RKO (cell line): ENCODE measurements around the gene RPL23.

Experiments used
- DNase-seq: peaks from one replicate; pipeline ENCODE4 v3.0.0-alpha.2; 2016; ENCODE audit warnings: low spot score

RPL23 gene

DNA sequence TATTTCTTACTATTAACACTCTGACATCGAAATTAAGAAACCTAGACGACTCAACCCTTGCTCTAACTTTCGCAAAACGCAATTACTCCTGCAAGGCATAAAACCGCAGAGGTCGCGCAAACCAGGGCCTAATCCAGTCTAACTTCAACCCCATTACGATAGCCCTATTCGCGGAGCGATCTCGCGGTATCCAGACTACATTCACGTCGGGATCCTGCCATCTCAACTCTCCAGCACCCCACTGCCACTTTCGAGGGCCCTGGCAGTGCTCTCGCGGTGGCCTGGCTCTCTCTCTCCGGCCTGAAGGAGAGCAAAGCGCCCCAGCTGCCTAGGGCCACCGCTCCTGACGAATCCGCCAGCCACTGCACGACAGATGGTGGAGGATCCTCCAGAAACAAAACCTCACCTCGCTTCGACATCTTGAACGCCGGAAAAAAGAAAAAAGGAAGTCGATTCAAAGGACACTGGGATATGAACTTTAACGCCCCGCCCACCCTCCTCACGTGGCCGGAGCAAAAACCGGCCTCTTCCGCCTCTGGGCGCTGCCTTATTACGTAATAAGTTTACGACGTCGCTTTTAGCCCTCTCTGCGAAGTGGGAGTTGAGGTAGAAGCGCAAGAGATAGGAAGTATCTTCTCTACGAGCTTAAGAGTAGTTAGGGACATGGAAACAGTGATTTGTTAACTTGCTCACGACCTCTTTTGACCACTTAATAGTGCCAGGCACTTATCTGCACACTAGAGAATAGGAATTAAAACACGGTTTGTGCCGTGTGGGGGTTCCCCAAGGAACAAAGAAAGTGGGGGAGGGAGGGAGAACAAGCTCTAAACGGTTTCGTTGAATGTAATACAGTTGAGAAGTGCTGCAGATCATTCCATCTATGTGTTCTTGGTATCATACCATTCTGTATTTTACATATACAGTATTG, at the start of gene RPL23:
Gene RPL23 (minus strand): TSS at position 430 of the 928 bp plus-strand sequence. CDS start 11 bp downstream, at position 419.
- peak; percentile 99 for DNase-seq

DNA sequence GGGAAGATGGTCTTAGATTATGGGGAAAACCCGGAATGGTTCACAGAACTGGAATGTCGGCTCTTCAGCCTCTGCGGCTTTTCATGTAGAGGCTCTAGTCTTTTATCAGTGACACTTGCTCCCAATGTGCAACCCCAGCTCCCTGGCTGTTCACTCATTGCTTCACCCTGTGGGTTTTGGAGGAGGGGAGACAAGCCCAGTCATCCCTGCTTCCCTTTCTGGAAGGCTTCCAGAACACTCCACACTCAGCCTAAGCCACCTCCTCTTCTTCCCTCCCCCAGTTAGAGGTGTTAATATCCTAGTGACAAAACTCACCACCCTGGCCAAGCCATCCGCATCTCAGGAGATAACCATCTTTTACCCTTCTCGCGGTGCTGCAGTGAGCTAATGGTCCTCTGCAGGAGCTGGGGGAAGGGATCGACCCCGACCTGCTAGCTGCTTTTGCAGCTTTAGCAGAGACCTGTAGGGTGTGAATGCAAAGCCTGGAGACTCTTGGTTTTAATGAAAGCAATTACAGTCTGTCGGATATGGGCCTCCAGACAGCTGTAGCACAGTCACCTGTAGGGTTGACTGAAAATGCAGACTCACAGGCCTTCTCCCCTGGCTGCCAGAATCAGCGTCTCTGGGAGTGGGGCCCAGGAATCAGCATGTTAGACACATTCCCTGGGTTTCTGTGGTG, 47.6 kb upstream of the RPL23 start:
- DNase-seq: peak; percentile 33

DNA sequence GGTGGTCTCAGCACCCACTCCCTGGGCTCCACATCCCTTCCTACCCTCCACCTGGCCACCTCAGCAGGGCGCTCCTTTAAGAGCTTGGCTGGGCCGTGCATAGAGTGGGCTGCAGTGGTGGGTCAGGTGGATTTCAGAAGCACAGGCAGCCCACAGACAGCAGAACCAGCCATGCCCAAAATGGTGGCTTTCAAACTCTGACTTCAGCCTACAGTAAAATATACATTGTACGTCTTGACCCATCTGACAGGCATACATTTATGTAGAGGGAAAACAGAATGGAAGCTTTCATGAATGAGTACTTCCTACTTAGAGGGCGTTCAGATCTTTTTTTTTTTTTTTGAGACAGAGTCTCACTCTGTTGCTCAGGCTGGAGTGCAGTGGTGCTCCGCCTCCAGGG, 45.9 kb upstream of the RPL23 start:
- no peak for DNase-seq

DNA sequence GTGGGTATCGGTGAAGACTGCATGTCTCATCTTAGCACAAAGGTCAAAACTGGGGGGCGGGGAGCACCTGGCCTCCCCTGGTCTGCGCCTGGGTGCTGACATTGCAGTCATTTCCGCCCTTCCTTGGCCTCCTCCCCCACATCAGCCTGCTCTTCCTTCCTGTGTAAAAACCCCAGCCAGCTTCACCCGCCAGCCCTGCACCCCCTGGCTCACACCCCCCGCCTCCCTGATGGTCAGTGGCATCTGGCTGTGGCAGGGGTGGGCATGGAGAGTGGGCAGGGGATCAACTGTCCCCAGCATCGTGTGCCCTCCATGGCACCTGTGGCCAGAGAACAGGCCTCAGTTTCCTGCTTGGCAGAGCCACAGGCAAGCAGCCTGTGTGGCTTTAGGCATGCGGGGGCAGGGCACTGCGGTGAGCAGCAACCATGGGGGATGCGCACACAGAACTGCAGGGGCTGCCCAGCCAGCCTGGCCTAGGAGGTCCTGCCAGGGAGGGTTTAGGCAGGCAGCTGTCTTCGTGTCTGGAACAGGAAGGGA, 45.4 kb upstream of the RPL23 start:
- no peak for DNase-seq

DNA sequence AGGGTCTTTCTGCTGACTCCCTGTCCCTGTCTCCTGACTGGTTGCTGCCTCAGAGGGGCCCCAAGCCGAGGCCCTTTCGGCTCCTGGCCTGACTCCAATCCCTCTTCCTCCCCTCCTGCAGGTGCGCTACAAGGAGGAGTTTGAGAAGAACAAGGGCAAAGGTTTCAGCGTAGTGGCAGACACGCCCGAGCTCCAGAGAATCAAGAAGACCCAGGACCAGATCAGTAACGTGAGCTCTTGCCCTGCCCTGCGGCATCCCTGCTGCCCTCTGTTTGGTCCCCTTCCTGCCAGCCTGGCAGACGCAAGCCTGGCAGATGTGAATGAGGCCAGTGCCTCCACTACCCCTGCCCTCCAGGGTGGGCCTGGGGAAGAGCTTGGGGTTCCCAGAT, 44.8 kb upstream of the RPL23 start:
- DNase-seq: no peak

DNA sequence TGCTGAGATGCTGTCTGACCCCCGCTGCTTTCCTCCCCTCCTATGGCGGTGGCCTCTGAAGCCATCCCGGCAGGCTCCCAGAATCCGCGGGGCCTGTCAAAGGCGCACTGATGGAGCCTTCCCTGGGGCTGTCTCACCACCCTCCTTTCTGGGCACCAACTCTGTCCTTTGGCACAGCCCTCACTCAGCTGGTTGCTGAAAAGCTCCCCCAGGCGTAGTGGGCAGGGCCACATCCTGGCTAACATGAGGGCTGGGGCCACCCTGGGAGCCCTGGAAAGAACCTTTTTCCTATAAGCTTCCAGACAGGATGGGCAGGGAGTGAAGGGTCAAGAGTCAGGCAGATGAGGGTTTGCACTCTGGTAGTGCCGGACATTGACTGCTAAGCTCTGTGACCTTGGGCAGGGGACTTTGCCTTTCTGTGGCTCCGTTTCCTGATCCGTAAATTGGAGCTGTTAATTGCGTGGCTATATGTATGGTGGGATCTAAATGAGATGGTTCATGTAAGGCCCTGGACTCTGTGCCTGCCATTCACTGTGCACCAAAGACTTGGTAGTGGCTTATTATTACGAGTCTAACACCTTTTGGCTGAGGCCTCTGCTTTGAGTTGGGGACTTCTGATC, 44.3 kb upstream of the RPL23 start:
- no peak for DNase-seq

DNA sequence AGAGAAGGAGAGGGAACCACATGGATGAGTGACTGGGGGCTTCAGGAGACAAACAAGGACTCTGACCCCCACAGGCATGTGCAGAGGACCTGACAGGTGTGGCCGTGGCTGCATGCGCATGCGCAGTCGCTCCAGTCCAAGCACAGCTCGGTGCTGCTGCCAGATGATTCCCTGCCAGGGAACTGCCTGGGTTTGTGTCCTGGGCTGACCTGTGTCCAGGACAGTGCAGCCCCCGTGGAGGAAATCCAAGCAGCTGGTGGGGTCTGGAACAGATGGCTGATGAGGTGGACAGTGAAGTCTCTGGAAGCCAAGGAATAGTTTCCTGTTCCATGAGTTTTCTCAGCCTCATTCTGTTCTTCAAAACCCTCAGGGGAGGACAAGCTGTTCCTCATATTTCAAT, 43.7 kb upstream of the RPL23 start:
- DNase-seq: no peak

DNA sequence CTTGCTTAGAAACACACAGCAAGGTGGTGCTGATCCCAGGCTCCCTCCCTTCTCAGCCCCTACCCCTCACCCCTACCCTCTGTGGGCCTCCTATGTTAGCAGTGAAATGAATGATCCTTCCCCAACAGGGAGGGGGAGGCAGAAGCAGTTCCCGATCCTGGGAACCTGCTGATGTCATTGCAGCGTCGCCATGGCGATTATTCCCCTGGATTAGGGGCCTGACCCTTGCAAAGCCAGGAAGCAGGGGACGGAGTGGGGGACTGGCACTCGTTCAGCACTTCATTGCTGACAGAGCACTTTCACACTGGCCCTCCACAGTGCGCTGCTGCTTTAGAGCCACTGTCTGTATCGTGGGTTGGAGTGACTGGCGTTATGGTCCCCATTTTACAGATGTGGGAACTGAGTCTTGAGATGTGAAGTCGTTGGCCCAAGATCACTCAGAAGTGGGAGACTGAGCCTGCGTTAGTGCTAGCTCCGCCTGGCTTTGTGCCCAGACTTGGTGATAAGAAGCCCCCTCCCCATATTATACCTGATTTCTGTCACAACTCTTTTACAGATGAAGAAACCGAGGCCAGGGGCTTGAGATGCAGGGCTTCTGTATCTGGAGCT, 42.9 kb upstream of the RPL23 start:
- DNase-seq: no peak

DNA sequence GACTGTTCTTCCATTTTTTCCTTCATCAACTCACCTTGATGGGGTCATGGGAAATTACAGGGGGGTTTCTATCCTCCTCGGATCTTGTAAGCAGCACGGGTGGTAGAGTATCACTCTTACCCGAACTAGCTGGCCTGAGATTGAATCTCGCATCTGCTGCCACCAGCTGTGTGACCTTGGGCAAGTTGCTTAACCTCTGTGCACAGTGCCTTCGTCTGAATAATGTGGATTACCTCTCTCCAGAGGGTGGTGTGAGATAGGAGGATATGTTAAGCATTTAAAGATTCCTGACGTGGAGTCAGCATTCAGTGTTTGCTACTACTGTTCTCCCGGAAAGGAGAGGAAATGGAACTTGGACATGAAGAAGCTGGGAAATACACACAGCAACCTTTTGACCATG, 40.8 kb upstream of the RPL23 start:
- no peak for DNase-seq

DNA sequence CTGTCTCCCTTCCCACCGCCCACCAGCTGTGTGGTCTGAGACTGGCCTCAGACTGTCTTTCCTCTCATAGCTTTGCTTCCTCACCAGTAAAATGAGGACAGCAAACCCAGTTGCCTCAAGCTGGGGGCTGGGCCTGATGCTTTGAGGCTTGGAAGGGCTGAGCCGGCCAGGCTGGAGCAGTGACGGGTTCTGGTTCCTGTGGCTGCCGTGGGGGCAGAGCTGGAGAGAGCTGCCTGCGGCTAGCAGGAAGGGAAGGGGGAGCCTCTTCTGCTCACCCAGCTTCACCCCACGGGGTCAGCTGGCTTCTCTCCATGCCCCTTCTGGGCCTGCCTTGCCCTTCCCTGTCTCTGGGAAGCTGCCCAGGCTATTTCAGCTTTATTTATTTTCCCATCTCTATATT, 40.1 kb upstream of the RPL23 start:
- DNase-seq: no peak

DNA sequence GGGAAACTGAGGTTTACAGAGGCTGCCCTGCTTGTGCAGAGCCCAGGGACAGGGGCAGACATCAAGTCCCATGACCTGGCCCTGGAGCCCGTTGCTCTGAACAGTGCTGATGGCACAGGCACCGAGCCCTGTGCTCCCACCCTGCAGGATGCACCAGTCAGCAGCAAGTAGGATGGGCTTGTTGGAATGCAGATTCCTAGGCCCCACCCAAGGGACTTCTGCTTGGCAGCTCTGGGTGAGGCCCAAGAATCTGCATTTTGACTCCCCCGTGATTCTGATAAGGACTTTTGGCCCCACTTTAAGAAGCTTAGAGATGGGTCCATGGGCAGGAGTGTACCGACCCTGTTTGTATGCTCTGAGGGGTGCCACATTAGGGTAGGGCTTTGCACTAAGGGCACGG, 39.6 kb upstream of the RPL23 start:
- DNase-seq: no peak

DNA sequence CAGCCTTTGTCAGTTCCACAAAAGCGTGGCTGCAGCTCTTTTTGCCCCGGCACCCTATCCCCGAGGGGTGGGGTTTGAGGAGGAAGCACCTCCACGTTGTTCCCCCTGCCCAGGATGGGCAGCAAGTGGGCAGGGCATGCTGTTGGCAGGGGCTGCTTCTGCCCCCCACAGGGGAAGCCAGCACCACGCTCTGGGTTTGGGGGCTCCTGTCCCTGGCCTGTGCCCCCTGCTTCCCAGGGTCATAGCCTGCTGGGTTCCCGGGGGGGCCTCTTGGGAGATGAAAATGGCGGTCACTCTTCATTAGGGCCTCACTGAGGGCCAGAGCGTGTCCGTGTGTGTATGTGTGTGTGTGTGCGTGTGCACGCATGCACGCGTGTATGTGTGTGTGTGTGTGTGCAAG, 39.1 kb upstream of the RPL23 start:
- DNase-seq: no peak

DNA sequence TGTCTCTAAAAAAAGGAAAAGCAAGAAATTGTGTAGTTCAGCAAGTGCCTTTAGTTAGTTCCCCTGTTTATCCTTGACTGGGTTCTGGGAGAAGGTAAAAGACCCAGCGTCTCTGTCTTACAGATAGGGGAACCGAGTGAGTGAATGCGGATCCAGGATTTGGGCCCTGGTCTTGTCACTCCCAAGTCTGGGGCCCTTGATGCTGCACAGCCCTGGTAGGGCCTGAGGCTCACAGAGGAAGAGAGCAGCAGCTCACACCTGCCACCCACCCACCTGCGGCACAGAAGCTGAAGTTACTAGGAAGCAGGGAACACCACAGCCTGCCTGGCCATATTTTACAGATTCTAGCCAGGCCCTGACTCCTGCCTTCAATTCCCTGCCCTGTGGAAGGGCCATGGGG, 38.6 kb upstream of the RPL23 start:
- DNase-seq: no peak

DNA sequence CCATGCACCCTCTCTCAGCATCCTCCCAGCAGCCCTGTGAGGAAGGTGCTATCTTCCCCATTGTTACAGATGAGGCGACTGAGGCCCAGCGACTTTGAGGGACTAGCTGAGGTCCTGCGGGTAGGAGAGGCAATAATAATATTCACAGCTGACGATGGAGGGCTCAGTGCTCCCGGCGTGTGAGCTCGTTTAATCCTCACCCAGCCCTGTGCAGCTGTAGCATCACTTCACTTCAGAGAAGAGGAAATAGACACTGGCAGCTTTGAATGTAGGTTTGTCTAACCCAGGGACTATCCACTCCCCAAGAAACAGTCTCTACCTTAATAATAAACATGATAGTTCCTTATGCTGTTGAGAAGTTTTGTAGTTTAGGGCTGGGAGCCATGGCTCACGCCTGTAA, 37.9 kb upstream of the RPL23 start:
- no peak for DNase-seq

DNA sequence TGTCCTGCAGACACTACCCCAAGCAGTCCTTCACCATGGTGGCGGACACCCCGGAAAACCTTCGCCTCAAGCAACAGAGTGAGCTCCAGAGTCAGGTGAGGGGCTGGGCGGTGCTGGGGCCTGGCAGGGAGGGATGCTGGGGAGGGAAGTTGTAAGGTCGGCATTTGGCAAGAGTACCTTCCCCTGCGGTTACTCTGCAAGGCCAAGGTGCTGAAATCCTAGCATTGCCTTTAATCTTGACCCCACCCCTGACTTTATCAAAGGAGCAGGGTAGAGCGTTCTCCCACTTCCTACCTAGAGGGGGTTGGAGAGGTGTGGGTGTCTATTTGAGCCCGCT, 36.9 kb upstream of the RPL23 start:
- no peak for DNase-seq

DNA sequence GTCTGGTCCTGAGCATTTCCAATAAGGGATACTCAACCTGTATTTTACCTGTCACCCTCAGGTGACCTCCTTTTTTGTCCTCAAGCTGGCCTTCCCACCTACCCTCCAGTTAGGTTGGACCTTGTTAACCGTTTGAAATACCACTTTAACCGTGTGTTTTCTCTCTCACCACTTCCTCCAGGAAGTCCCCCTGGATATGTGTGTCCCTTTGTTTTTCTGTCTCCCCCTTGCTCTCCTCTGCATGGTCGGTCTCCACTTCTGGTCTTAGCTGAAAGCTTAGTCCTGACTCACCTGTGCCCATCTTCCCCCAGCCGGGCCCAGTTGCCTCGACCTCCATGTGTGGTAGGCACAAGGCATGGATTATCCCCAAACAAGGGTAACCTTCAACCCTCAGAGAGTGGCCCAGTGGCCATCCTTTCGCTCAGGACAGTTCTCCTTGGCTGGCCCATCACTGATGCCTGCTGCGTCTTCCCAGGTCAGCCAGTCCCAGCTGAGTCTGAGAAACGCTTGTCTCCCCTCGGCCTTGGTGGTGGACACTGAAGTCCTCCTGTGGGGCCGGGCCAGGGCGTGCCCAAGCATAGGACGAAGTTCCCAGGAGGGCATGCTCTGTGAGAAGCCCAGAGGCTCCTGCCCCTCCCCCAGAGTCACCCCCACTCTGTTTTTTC, 36.4 kb upstream of the RPL23 start:
- no peak for DNase-seq

DNA sequence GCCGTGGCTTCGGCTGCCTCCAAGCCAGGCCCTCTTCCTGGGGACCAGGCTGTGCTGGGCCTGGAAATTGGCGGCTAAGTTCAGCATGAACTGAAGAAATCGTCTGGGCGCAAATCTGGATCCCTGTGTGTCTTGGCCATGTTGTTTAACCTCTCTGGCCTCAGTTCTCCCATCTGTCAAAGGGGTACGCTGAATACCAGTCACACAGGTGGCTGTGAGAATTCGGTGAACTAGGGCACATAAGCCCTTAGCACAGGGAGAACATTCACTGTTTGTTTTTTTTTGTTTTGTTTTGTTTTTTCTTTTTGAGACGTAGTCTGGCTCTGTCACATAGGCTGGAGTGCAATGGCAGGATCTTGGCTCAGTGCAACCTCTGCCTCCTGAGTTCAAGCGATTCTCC, 35.3 kb upstream of the RPL23 start:
- DNase-seq: no peak

DNA sequence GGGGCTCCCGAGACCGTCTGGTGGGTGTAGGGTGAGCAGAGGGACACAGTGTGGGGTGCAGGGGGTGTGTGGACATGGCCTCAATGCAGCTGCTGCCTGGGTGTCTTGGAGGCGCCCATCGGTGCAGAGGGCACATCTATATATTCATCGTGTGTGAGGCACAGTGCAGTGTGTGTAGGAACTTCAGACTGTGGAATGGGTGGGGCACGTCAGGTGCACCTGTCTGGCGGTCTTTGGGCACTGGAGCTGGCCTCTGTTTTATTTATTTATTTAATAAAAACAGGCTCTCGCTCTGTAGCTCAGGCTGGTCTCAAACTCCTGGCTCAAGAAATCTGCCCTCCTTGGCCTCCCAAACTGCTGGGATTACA, 33.1 kb upstream of the RPL23 start:
- no peak for DNase-seq

DNA sequence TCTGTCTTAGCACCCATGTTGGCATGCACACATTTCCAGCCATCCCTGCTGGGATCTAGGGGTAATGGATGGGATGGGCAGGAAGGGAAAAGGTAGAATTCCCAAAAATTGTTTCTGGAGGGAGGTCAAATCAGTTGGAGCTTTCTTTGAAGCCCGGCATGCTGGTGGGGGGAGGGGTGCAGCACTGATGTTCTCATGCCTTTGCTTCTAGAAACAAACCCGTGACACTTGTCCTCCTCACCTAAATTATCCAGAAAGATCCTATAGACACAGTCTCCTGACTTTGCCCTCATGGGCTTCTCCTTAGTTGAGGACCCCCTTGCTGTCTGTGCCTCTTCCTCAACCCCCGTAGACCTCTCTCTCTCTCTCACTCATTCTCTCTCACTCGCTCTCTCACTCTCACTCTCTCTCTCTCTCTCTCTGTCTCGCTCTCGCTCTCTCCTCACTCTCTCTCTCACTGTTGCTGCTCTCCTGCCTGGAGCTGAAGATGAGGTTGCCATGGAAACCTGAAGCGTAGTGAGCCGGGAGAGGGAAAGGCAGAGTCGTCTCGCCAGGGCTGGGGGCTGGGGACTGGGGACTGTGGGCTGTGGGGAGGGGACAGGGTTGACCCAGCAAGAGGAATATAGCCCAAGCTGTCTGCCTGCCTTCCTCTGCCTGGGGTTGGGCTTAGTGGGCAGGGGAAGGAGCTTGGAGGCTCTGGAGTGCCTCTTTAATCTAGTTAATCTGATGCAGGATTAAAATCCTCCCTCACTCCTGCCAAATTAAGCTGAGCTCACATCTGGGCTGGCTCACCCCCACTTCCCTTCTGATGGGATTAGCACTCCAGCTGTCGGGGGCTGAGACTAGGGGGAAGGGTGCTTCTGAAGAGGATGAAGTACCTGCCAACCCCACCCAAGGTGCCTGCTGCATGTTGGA, 32.5 kb upstream of the RPL23 start:
- DNase-seq: no peak

DNA sequence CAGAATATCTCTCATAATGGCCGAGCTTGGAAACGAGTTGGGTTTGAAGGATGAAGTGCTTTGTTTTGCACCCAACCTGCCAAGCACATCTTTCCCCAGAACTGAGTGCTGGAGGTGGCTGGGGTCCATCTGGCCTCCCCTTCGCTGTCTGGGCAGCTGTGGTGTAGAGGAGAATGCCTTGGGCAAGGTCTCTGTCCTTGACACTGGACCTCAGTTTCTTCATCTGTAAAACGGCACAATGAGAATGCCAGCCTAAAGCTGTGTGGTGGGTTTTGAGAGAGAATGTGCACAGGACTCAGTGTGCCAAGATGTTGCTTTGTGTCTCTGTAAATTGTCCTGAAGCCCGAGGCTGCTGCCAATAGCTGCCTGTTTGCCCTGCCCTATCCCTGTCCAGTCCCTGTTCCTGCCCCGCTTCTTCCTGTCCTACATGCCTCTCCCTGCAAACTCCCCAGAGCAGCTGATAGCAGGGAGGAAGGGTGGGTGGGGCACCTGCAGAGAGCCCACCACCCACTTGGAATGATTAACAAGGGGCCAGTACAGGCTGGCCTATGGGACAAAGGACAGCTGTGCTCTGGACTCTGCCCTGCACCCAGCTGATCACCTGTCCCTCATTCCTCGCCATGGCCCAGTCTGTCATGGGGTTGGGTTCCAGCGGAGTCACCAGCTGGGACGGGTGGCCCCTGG, 31.7 kb upstream of the RPL23 start:
- DNase-seq: no peak
